GM11168 (cell line): ENCODE data around the gene KCNMB2.

Source experiments
- in situ Hi-C: fragments of 300-500 bp; cut with MboI; formaldehyde crosslinking; loops from one replicate; pipeline ENCODE4 v1.12.0; 2022; ENCODE audit warnings: low sequenced_read_pairs; ENCODE audit not compliant: unreplicated experiment

Gene KCNMB2

GRCh38 chr3:178794711-178795110, 258.5 kb downstream of the KCNMB2 start:
- in situ Hi-C loops, result no loop called here

DNA sequence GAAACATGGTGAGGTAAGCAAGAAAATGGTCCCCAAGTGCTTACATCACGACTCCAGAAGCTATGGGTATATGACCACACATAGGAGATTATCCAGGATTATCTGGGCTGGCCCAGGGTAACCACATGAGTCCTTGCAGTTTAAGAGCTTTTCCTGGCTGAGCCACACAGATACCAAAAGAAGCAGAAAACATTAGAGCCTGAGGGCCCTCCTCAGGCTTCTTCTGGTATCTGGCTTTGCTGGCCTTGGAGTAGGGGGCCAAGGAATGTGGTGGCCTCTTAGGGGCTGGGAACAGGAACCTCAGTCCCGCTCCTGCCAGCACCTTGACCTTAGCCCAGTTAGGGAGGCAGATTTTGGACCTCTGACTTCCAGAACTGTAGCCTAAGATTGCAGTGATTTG, 259.1 kb downstream of the KCNMB2 start:
- in situ Hi-C loops, result no loop called here

GRCh38 chr3:178802259-178802658, 266.0 kb downstream of the KCNMB2 start:
- in situ Hi-C loops, result no loop called here

DNA sequence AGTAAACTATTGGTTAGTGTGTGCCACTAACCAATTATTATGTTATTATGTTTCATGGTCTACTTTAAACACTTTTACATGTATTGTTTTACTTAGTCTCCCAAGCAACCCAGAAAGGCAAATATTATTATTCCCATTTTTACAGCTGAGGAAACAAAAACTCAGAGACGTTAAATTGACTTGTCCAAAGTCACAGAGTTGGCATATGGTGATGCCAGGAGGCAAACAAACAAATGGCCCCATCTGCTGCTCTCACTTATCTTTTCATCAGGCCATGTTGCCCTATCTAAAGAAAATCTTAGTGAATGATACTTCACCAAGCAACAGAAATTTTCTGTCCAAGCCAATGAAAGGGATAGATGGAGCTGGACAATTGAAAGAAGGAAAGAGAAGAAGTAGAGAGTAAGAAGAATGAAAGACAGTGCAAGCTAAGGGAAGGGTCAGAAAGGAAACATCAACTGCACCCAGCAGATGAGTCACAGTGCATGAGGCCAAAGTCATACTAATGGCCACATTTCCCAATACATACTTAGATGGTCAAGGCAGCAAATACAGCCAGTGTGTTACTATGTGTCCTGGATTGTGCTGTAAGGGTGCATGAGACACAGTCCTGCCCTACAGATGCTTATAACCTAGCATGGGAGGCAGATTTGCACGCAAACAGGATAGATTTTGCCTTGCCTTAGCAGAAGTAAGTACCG, 266.9 kb downstream of the KCNMB2 start:
- in situ Hi-C loops, result no loop called here

GRCh38 chr3:178804606-178805005, 268.4 kb downstream of the KCNMB2 start:
- in situ Hi-C loops, result no loop called here

GRCh38 chr3:178805741-178806140, 269.5 kb downstream of the KCNMB2 start:
- in situ Hi-C loops, result no loop called here

GRCh38 chr3:178806651-178807050, 270.4 kb downstream of the KCNMB2 start:
- in situ Hi-C loops, result no loop called here

DNA sequence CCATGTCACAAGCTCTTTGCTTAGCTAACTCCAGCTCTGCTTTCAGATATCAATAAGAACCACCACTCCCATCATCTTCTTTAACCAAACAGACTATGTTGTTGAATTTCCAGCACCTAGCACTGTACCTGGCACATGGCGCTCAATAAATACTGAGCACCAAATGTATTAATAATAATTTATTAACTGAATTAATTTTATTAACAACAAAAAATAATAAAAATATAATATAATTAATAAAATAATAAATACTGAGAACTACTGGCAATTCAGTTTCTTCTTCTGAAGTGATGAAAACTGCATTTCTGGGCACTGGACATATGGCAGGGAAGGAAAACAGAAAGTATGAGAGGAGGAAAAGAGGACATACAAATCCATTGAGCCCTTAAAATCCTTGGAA, 271.5 kb downstream of the KCNMB2 start:
- in situ Hi-C loops, result no loop called here

GRCh38 chr3:178808748-178809147, 272.5 kb downstream of the KCNMB2 start:
- in situ Hi-C loops, result no loop called here

- in situ Hi-C loops, result no loop called here
These were observed 273.9 kb downstream of the KCNMB2 start for GRCh38 chr3:178810181-178810580.

- in situ Hi-C loops, result no loop called here
These were observed 286.5 kb downstream of the KCNMB2 start for GRCh38 chr3:178822722-178823121.

DNA sequence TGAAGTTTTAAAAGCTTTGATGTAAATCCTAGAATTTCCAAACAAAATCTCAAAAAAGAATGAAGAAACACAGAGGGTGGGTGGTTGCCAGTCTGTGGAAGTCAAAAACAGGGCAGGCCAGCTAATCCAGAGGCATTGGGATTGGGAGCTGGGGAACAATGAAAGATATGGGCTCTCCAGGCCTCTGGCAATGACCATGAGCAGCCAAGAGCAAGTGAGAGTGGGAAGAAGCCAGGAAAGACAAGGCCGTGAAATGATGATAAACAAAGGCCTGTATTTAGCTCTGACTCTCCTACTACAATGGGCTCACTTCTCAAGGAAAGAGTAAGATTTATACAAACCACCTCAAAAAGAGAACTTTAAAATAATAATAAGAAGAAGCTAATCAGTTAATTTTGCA, 286.9 kb downstream of the KCNMB2 start:
- in situ Hi-C loops, result no loop called here

GRCh38 chr3:178823591-178824246, 287.5 kb downstream of the KCNMB2 start:
- in situ Hi-C loops, result no loop called here

- in situ Hi-C loops, result no loop called here
These were observed 290.3 kb downstream of the KCNMB2 start for GRCh38 chr3:178826435-178827123.

DNA sequence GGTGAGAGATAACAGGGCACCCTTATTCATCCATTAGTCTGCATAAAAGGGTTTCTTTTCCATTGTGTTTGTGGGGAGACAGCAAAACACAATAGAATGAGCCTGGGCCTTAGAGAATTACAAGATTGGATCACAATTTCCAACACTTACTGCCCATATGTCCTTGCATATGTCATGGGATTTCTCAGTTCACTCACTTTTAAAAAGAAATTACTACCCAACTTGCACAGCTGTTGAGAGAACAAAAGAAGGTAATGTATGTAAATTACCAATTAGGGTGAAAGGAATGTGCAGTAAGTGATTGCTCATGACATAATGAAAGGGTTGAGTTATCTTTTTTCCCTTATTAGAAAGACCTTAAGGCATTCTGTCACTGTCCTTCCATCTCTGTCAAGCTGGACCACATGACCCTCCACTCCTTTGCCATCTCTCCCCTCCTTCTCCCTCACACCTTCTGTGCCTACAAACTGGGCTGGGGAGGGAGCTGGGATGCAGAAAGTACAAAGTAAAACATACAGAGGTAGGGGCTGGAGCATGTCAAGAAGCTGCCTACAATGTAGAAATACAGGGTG, 291.1 kb downstream of the KCNMB2 start:
- in situ Hi-C loops, result no loop called here

GRCh38 chr3:178833695-178834094, 297.5 kb downstream of the KCNMB2 start:
- in situ Hi-C loops, result no loop called here

DNA sequence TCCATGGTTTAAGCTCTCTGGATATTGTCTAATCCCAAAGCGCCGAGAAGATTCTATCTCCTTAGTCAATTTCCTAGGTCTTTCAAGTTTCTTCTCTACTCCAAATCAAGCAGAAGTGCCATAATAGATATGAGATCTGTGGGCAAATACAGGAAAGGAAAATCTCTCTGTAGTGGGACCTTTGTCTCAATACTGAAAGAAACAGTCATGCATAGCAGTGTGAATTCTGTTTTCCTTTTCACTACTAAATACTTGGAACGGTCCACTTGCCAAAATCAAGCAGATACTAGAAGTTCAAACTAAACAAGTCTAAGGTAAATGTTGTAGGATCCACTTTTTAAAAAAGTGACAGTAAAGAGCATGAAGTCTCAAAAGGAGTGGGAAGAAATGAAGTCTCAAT, 298.8 kb downstream of the KCNMB2 start:
- in situ Hi-C loops, result no loop called here

DNA sequence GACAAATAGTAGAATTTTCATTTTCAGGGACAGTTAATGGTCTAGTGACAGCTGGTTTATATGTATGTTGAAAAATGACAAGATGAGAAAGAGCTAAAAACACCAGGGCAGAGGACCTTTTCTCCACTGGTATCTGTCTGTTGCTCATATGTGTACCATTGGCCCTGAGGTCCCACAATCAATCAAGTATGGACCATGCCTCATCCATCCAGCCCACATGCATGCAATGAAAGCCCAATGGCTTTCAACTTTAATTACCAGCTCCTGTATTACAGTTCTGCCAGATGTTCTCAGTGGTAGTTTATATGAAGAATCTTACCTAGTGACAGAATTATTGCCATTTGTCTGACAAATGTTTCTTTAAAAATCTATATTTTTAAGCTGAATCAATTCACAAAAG, 301.3 kb downstream of the KCNMB2 start:
- in situ Hi-C loops, result no loop called here

GRCh38 chr3:178840586-178840985, 304.4 kb downstream of the KCNMB2 start:
- in situ Hi-C loops, result no loop called here

DNA sequence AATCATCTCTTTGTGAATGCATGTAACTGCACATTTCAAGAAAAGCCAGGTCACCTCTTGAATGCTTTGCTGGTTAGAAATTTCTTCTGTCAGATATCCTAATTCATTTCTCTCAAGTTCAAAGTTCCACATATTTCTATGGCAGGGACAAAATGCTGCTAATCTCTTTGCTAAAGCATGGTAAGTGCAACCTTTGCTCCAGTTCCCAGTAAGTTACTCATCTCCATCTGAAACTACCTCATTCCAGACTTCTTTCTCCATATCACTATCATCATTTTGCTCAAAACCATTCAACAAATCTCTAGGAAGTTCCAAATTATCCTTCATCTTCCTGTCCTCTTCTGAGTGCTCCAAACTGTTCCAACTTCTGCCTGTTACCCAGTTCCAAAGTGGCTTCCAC, 304.8 kb downstream of the KCNMB2 start:
- in situ Hi-C loops, result no loop called here

DNA sequence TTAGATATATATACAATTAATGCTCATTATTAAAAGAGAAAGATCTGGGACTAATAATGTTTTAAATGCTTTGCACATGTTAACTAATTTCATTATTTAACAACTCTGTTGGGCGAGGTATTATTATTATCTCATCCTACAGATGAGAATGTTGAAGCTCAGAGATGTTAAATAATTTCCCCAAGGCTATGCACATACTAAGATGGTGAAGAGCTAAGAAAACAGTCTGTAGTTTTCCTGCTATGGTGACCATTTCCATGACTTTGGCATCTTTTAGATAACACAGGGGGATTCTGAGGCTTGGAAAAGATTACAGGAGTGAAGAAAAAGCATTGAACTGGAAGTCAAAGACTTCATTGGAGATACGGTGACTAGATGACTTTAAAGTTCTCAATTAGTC, 308.7 kb downstream of the KCNMB2 start:
- in situ Hi-C loops, result no loop called here
